Measurements from ENCODE around the gene SLC10A3. TPM values are rescaled to one million over a fixed set of nuclear protein-coding genes. Genes with fewer than 3 reads are reported as not detected.

The SLC10A3 gene
- total and polyA plus RNA-seq, 2 donors (not counting 3 experiments of a cell fraction or from before 2014, with no cell fraction given): 21.9 to 22.6 TPM

DNA sequence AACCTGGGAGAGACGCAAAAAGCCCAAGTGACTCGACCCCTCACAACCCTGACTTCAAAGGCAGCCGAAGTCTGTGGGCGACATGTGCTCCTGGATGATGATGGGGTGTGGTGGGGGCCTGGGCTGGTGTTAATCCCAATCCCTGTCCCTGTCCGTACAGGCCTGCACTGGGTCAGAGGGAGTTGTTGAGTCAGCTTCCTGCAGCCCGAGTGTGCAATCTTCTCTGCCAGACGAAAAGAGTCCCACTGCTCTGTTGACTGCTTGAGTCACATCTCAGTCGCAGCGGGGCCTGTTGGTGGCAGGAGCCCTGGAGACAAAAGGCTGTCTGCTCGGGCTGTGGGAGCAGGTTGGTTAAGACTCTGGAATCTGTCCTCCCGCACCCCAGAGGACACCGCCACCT lies 15.3 kb upstream of the SLC10A3 start:
- Histone ChIP-seq H3K4me3 (replicated peaks in 1 of 3; ENCODE audit: insufficient read depth in 1 of 3, low read depth in 1 of 3, low read length in 3 of 3) (no peak overlapping the region), H3K36me3 (ENCODE audit: control insufficient read depth in 2 of 2, extremely low read depth in 1 of 2, insufficient read depth in 2 of 2, low read length in 2 of 2) (no peaks in the 10 kb centered on the region), H2AFZ (ENCODE audit: low read depth, low read length) (no peak overlapping the region), H3K4me2 (ENCODE audit: insufficient read depth, low read length) (no peak overlapping the region), H3K4me1 (ENCODE audit: control insufficient read depth, extremely low read depth, insufficient read depth, low read length) (peaks cover 6% of the 10 kb centered on the region), H3K79me2 (ENCODE audit: control insufficient read depth, insufficient read depth, low read length) (no peaks in the 10 kb centered on the region), H3K9me3 (replicated peaks; ENCODE audit: control insufficient read depth, insufficient read depth, low read length) (no peaks in the 10 kb centered on the region), H3K9me1 (replicated peaks; ENCODE audit: control insufficient read depth, extremely low read depth, insufficient read depth, low read length) (no peaks in the 10 kb centered on the region), H3K27me3 (ENCODE audit: control insufficient read depth in 2 of 2, insufficient read depth in 2 of 2, low read length in 2 of 2) (no peaks in the 10 kb centered on the region), H3K9ac (replicated peaks; ENCODE audit: extremely low read depth, insufficient read depth, low read length) (no peak overlapping the region), H3K27ac (ENCODE audit: insufficient read depth, low read depth, low read length) (no peak overlapping the region), H4K20me1 (replicated peaks; ENCODE audit: control insufficient read depth, extremely low read depth, insufficient read depth, low read length) (no peaks in the 10 kb centered on the region)
- BruUV-seq (replicated peaks): no TSS peak
- dilution Hi-C loops (cut with MboI; ENCODE audit: extremely low pct_ligation_motif_present, low sequenced_read_pairs): no loop called here
- peak; percentile 91 for FAIRE-seq
- POLR2A ChIA-PET: no interaction called here
- intact Hi-C loops (cut with micrococcal nuclease): no loop called here
- no peak for TF ChIP-seq JUN (IDR thresholded peaks at IDR 0.05; ENCODE audit: borderline replicate concordance, insufficient read depth, insufficient read length, low read depth)
- TF ChIP-seq, protein P1, sequence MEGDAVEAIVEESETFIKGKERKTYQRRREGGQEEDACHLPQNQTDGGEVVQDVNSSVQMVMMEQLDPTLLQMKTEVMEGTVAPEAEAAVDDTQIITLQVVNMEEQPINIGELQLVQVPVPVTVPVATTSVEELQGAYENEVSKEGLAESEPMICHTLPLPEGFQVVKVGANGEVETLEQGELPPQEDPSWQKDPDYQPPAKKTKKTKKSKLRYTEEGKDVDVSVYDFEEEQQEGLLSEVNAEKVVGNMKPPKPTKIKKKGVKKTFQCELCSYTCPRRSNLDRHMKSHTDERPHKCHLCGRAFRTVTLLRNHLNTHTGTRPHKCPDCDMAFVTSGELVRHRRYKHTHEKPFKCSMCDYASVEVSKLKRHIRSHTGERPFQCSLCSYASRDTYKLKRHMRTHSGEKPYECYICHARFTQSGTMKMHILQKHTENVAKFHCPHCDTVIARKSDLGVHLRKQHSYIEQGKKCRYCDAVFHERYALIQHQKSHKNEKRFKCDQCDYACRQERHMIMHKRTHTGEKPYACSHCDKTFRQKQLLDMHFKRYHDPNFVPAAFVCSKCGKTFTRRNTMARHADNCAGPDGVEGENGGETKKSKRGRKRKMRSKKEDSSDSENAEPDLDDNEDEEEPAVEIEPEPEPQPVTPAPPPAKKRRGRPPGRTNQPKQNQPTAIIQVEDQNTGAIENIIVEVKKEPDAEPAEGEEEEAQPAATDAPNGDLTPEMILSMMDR (IDR thresholded peaks at IDR 0.05; ENCODE audit: extremely low read depth in 1 of 2, insufficient read depth in 1 of 2, low read depth in 1 of 2, low read length in 2 of 2): no peak
- peak; percentile 13 for TF ChIP-seq FOS (IDR thresholded peaks at IDR 0.05; ENCODE audit: borderline replicate concordance, insufficient read depth, low read length)
- no peak for TF ChIP-seq MAX (IDR thresholded peaks at IDR 0.05; ENCODE audit: insufficient read depth, insufficient read length)
- CTCF ChIA-PET: interaction anchor here (0.6 kb wide), 2 partner anchors 21 to 49 kb away, joined by 3 to 5 read pairs; no protein-coding TSS in a partner anchor
- peak; percentile 38 for DNase-seq (ENCODE audit: low read depth, low spot score)

GRCh38 chrX:154502989-154503388 lies 12.6 kb upstream of the SLC10A3 start:
- DNase-seq (ENCODE audit: low read depth, low spot score) (no peak), FAIRE-seq (no peak)
- Histone ChIP-seq H3K4me2 (ENCODE audit: insufficient read depth, low read length) (no peak overlapping the region), H3K27me3 (ENCODE audit: control insufficient read depth in 2 of 2, insufficient read depth in 2 of 2, low read length in 2 of 2) (no peaks in the 10 kb centered on the region), H3K9me3 (replicated peaks; ENCODE audit: control insufficient read depth, insufficient read depth, low read length) (no peaks in the 10 kb centered on the region), H3K79me2 (ENCODE audit: control insufficient read depth, insufficient read depth, low read length) (no peaks in the 10 kb centered on the region), H3K9me1 (replicated peaks; ENCODE audit: control insufficient read depth, extremely low read depth, insufficient read depth, low read length) (no peaks in the 10 kb centered on the region), H2AFZ (ENCODE audit: low read depth, low read length) (no peak overlapping the region), H3K36me3 (ENCODE audit: control insufficient read depth in 2 of 2, extremely low read depth in 1 of 2, insufficient read depth in 2 of 2, low read length in 2 of 2) (no peaks in the 10 kb centered on the region), H3K27ac (ENCODE audit: insufficient read depth, low read depth, low read length) (no peak overlapping the region), H4K20me1 (replicated peaks; ENCODE audit: control insufficient read depth, extremely low read depth, insufficient read depth, low read length) (no peaks in the 10 kb centered on the region), H3K9ac (replicated peaks; ENCODE audit: extremely low read depth, insufficient read depth, low read length) (no peak overlapping the region), H3K4me3 (replicated peaks in 1 of 3; ENCODE audit: insufficient read depth in 1 of 3, low read depth in 1 of 3, low read length in 3 of 3) (no peak overlapping the region), H3K4me1 (ENCODE audit: control insufficient read depth, extremely low read depth, insufficient read depth, low read length) (peaks cover 6% of the 10 kb centered on the region)
- TF ChIP-seq JUN (IDR thresholded peaks at IDR 0.05; ENCODE audit: borderline replicate concordance, insufficient read depth, insufficient read length, low read depth) (no peak), MYC (IDR thresholded peaks at IDR 0.05; ENCODE audit: low read depth, low read length) (no peak), POLR2A (IDR thresholded peaks at IDR 0.05; ENCODE audit: low read depth, low read length) (no peak), GATA2 (IDR thresholded peaks at IDR 0.05; ENCODE audit: insufficient read depth, insufficient read length, low read depth, low read length) (no peak), MAX (IDR thresholded peaks at IDR 0.05; ENCODE audit: insufficient read depth, insufficient read length) (no peak), FOS (IDR thresholded peaks at IDR 0.05; ENCODE audit: borderline replicate concordance, insufficient read depth, low read length) (no peak), POLR2AphosphoS5 (IDR thresholded peaks at IDR 0.05; ENCODE audit: insufficient read depth, low read depth, low read length) (no peak), EZH2 (IDR thresholded peaks at IDR 0.05; ENCODE audit: borderline replicate concordance, low read depth, low read length, severe bottlenecking) (no peak)
- TF ChIP-seq, protein P1 (IDR thresholded peaks at IDR 0.05; ENCODE audit: extremely low read depth in 1 of 2, insufficient read depth in 1 of 2, low read depth in 1 of 2, low read length in 2 of 2): no peak
- dilution Hi-C loops (cut with MboI; ENCODE audit: extremely low pct_ligation_motif_present, low sequenced_read_pairs) (no loop called here), intact Hi-C loops (cut with micrococcal nuclease) (no loop called here)
- POLR2A ChIA-PET: no interaction called here
- CTCF ChIA-PET: no interaction called here
- BruUV-seq (replicated peaks): no TSS peak
